Muscle layer of colon (tissue), 2 donors: ENCODE measurements around the gene HMMR.
"Not testable (repeated sequence)": the region's sequence is repeated elsewhere in the genome, so short reads cannot be mapped to it uniquely, and the experiment has no call there.

Experiments used
- H3K27ac ChIP-seq: one replicate; pipeline ENCODE4 v1.7.0; 2013; ENCODE audit warnings: low read depth, mild to moderate bottlenecking, low read length, moderate library complexity
- H3K27me3 ChIP-seq, 2 donors: one replicate each; pipeline ENCODE4 v1.7.0; 2013; ENCODE audit warnings: low read length in 2 of 2, mild to moderate bottlenecking in 2 of 2; ENCODE audit not compliant: insufficient read depth in 2 of 2, control insufficient read depth in 1 of 2
- H3K36me3 ChIP-seq: one replicate; pipeline ENCODE4 v1.7.0; 2013; ENCODE audit warnings: mild to moderate bottlenecking, low read length; ENCODE audit not compliant: insufficient read depth
- H3K4me1 ChIP-seq: one replicate; pipeline ENCODE4 v1.7.0; 2013; ENCODE audit warnings: mild to moderate bottlenecking, low read length; ENCODE audit not compliant: insufficient read depth
- H3K4me3 ChIP-seq, 2 donors: one replicate each; pipeline ENCODE4 v1.7.0; 2013; ENCODE audit warnings: low read length in 2 of 2, low read depth in 1 of 2, mild to moderate bottlenecking in 1 of 2, moderate library complexity in 1 of 2
- H3K9ac ChIP-seq: one replicate; pipeline ENCODE4 v1.7.0; 2013; ENCODE audit warnings: low read length
- H3K9me3 ChIP-seq: one replicate; pipeline ENCODE4 v1.7.0; 2013; ENCODE audit warnings: mild to moderate bottlenecking, low read length
- donor health status: abdominal sarcoma.
- donor health status: Adenocarcinoma of cecum.

HMMR gene

GRCh38 chr5:163440954-163441353 lies 19.5 kb upstream of the HMMR start:
- Histone ChIP-seq H3K4me1 (peaks cover 11% of the 10 kb centered on the region), H3K27me3 (no peaks in the 10 kb centered on the region), H3K9ac (no peak overlapping the region), H3K27ac (no peak overlapping the region), H3K4me3 (no peak overlapping the region), H3K9me3 (no peaks in the 10 kb centered on the region), H3K36me3 (peaks cover 32% of the 10 kb centered on the region)

DNA sequence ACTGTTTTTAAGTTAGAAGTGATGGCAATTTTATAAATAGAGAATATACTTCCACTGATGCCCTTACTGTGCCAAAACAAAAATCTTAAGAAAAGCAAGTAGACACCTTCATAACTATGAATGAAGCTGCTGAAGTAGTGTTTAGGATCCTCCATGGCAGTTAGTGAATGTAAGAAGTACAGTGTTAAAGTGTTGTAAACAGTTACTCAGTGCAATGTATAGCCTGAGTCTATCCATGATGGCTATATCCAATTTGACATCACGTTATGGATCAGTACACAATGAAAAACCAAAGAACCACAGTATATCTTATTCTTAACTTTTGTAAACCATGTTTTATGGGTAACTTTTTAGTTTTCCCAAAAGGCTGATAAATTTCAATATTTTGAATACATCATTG lies 15.9 kb upstream of the HMMR start:
- no peak overlapping the region for H3K27ac ChIP-seq
- peaks cover 43% of the 10 kb centered on the region for H3K36me3 ChIP-seq
- H3K9ac ChIP-seq: no peak overlapping the region
- no peaks in the 10 kb centered on the region for H3K4me1 ChIP-seq
- H3K27me3 ChIP-seq: no peaks in the 10 kb centered on the region
- H3K9me3 ChIP-seq: no peaks in the 10 kb centered on the region
- H3K4me3 ChIP-seq: no peak overlapping the region

- Histone ChIP-seq H3K9me3 (no peaks in the 10 kb centered on the region), H3K4me1 (no peaks in the 10 kb centered on the region), H3K9ac (no peak overlapping the region), H3K36me3 (peaks cover 41% of the 10 kb centered on the region), H3K27ac (no peak overlapping the region), H3K27me3 (no peaks in the 10 kb centered on the region), H3K4me3 (no peak overlapping the region)
Measured at GRCh38 chr5:163445345-163445744, 15.1 kb upstream of the HMMR start.

DNA sequence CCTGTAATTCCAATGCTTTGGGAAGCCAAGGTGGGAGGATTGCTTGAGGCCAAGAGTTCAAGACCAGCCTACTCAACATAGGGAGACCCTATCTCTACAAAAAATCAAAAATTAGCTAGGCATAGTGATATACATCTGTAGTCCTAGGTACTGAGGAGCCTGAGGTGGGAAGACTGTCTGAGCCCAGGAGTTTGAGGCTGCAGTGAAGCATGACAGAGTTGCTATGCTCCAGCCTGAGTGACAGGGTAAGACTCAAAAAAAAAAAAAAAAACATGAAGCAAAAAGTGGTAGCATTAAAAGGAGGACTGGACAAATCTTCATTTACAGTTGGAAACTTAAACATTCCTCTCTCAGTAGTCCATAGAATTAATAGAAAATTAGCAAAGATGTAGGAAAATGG lies 13.2 kb upstream of the HMMR start:
- Histone ChIP-seq H3K4me3 (no peak overlapping the region), H3K36me3 (peaks cover 31% of the 10 kb centered on the region)

GRCh38 chr5:163447875-163448274 lies 12.6 kb upstream of the HMMR start:
- Histone ChIP-seq H3K9me3 (no peaks in the 10 kb centered on the region), H3K36me3 (peaks cover 25% of the 10 kb centered on the region)

More for the DNA sequence above, 13.2 kb upstream of the HMMR start:
- H3K9ac ChIP-seq: no peak overlapping the region
- no peaks in the 10 kb centered on the region for H3K4me1 ChIP-seq
- H3K27me3 ChIP-seq: no peaks in the 10 kb centered on the region
- no peaks in the 10 kb centered on the region for H3K9me3 ChIP-seq
- no peak overlapping the region for H3K27ac ChIP-seq

DNA sequence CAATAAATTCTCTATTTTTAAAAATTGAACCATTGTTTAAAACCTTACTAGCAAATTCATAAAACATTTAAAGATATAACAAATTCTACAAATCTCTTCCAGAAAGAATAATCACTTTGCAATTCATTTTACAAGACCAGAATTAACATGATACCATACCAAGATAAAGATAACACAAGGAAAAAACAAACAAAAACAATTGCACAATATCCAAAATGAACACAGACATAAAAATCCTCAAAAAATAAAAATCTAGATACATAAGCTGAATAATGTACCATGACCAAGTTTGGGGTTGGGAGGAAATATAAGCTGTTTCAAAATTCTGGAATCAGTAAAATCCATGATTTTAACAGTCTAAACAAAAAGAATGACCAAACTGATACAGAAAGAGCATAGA lies 11.9 kb upstream of the HMMR start:
- H3K27me3 ChIP-seq: no peaks in the 10 kb centered on the region
- H3K27ac ChIP-seq: no peak overlapping the region
- no peak overlapping the region for H3K9ac ChIP-seq
- H3K9me3 ChIP-seq: no peaks in the 10 kb centered on the region
- H3K4me3 ChIP-seq: no peak overlapping the region
- peaks cover 23% of the 10 kb centered on the region for H3K36me3 ChIP-seq
- no peaks in the 10 kb centered on the region for H3K4me1 ChIP-seq

More at GRCh38 chr5:163447875-163448274, 12.6 kb upstream of the HMMR start:
- H3K9ac ChIP-seq: no peak overlapping the region
- H3K4me3 ChIP-seq: no peak overlapping the region
- no peak overlapping the region for H3K27ac ChIP-seq
- no peaks in the 10 kb centered on the region for H3K27me3 ChIP-seq
- H3K4me1 ChIP-seq: no peaks in the 10 kb centered on the region

DNA sequence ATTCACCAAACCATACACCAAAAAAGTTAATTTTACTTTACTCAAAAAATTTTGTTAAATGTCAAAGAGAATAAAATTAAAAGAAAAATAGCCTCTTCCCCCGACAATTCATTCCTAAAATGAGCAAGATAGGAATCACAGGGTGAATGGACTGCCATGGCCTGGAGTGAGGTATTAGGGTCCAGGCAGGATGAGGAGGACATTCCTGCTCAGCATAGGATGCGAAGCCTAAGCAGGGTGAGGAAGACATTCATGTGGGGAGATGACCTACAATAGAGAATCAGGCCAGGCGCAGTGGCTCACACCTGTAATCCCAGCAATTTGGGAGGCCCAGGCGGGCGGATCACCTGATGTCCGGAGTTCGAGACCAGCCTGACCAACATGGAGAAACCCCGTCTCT lies 8.9 kb upstream of the HMMR start:
- Histone ChIP-seq H3K36me3 (peaks cover 24% of the 10 kb centered on the region), H3K9ac (no peak overlapping the region), H3K27me3 (no peaks in the 10 kb centered on the region), H3K27ac (no peak overlapping the region), H3K9me3 (no peaks in the 10 kb centered on the region), H3K4me1 (no peaks in the 10 kb centered on the region), H3K4me3 (no peak overlapping the region)

DNA sequence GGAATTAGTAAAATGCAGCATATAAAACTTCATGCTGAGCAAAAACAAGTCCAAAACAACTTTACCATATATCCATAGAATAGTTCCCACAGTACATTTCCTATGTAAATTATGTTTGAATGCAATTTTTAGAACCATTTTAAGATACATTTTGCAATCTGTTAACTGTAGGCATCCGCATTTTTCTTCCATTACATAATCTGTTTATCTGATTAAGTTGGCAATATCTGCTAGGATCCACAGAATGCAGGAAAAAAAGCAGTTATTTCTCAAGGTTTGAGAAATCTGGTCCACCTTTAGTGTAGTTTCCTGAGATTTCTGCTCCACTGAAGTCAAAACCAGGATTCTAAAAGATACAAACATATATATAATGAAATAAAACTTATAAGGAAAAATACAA lies 6.7 kb upstream of the HMMR start:
- H3K27me3 ChIP-seq: no peaks in the 10 kb centered on the region
- no peak overlapping the region for H3K27ac ChIP-seq
- no peak overlapping the region for H3K4me3 ChIP-seq
- peaks cover 12% of the 10 kb centered on the region for H3K36me3 ChIP-seq
- no peaks in the 10 kb centered on the region for H3K9me3 ChIP-seq
- peaks cover 7% of the 10 kb centered on the region for H3K4me1 ChIP-seq
- no peak overlapping the region for H3K9ac ChIP-seq

DNA sequence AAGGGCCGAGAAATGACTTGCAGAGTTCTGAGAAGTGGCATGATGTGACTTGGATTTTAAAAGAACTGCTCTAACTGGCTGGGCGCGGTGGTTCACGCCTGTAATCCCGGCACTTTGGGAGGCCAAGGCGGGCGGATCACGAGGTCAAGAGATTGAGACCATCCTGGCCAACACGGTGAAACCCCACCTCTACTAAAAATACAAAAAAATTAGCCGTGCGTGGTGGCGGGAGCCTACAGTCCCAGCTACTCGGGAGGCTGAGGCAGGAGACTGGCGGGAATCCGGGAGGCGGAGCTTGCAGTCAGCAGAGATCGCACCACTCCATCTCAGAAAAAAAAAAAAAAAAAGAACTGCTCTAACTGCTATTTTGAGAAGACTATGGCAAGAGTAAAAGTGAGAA lies 5.0 kb upstream of the HMMR start:
- peaks cover 12% of the 10 kb centered on the region for H3K36me3 ChIP-seq
- not testable (repeated sequence) for H3K9me3 ChIP-seq, H3K27ac ChIP-seq, H3K27me3 ChIP-seq, H3K9ac ChIP-seq, H3K4me3 ChIP-seq
- peaks cover 14% of the 10 kb centered on the region for H3K4me1 ChIP-seq

DNA sequence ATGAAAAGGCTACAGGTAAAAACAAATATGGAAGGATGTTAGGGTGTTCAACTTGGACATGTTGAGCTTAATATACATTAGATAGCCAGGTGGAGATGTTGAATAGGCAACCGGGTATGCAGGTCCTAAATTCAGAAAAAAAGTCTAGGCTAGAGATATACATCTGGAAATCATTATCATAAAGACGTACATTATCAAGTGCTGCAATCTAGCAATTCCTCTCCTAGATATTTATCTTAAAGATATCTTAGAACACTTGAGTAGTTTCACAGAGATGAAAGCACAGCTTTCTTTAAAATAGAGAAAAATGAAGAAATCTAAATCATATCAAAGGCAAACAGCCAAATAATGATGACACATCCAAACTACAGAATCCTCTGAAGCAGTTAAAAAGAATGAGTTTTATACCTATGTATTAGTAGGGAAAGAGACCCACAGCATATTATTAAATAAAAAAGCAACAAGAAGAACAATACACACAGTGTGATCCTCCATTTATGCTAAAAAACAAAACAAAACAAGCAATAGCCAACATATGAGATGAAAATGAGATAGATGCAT lies 4.3 kb upstream of the HMMR start:
- Histone ChIP-seq H3K4me1 (peaks cover 19% of the 10 kb centered on the region), H3K27me3 (no peaks in the 10 kb centered on the region), H3K27ac (no peak overlapping the region), H3K9me3 (no peaks in the 10 kb centered on the region), H3K9ac (no peak overlapping the region), H3K36me3 (peaks cover 12% of the 10 kb centered on the region), H3K4me3 (no peak overlapping the region)

DNA sequence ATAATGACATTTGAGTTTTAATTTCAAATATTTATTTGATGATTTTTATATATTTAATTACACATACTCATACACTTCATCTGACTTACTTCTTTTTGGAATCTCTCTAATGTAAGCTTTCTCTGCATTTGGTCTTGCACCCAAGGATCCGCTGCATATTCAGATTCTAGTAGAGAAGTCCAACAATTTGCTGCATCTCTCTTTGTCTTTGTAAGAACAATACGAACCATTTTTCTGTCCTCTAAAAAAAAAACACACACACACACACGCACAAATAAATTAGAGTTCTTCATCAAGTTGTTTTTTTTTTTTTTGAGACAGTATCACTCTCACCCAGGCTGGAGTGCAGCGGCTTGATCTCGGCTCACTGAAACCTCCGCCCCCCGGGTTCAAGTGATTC lies 3.6 kb upstream of the HMMR start:
- H3K36me3 ChIP-seq: peaks cover 12% of the 10 kb centered on the region
- no peak overlapping the region for H3K4me3 ChIP-seq
- no peak overlapping the region for H3K9ac ChIP-seq
- no peaks in the 10 kb centered on the region for H3K27me3 ChIP-seq
- H3K9me3 ChIP-seq: no peaks in the 10 kb centered on the region
- H3K27ac ChIP-seq: no peak overlapping the region
- peaks cover 21% of the 10 kb centered on the region for H3K4me1 ChIP-seq

DNA sequence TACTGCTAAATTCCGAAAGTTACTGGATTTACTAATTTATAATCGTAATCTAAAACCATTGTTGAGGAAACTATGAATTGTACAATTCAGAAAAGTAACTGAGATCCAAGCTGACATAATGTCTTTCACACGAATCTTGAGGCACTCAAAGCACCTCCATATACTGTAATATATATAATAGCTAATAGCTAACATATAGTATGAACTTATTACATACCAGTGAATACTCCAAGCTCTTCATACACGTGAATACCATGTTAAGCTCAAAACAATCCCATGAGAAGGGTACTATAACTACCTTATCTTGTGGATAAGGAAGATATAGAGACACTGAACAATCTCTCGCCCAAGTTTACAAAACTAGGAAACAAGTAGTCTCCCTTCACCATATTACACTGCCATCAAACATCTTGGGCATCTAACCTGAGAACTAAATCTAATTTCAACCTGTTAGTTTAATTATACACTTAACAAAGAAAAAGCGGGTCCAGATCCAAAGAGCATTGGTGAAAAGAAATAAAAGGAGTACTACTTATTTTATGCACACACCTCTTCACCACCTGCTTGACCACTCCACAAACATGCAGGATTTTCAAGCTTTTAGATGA lies 1.6 kb upstream of the HMMR start:
- H3K36me3 ChIP-seq: peaks cover 8% of the 10 kb centered on the region
- H3K9me3 ChIP-seq: no peaks in the 10 kb centered on the region
- H3K27me3 ChIP-seq: no peaks in the 10 kb centered on the region
- peak overlapping the region; percentile 74 for H3K27ac ChIP-seq
- H3K4me3 ChIP-seq: peak overlapping the region; percentile 85 to 91
- H3K4me1 ChIP-seq: peaks cover 21% of the 10 kb centered on the region
- H3K9ac ChIP-seq: peak overlapping the region; percentile 97
